Erythroblast (primary cell): ENCODE results near the gene MRPL54.

Source experiments
- GATA1 ChIP-seq: IDR thresholded peaks from 2 replicates; pipeline ENCODE4 v1.6.1; 2011; ENCODE audit warnings: low read depth, mild to moderate bottlenecking, control low read depth, low read length, moderate library complexity
- POLR2A ChIP-seq: IDR thresholded peaks from 2 replicates; pipeline ENCODE4 v1.6.1; 2011; ENCODE audit warnings: mild to moderate bottlenecking, low read length

DNA sequence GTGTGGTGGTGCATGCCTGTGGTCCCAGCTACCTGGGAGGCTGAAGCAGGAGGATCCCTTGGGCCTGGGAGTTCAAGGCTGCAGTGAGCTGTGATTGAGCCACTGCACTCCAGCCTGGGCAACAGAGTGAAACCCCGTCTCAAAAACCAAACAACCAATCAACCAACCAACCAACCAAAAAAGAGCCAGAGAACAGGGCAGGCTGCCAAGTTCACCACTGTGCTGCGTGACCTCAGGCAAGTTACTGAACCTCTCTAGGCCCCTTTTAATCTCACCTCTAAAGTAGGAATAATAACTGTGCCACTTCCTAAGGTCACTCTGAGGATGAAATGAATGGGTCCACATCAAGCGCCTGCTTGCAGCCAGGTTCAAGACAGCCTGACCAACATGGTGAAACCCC, 37.4 kb upstream of the MRPL54 start:
- TF ChIP-seq POLR2A = no peak
- no peak for TF ChIP-seq GATA1
